Prostate gland (tissue), 2 donors: ENCODE measurements around the gene B9D2. TPM values are rescaled to one million over a fixed set of nuclear protein-coding genes. Genes with fewer than 3 reads are reported as not detected.

Experiments
- DNase-seq: peaks from one replicate; pipeline ENCODE4 v3.0.0-alpha.2; 2019; ENCODE audit warnings: low spot score
- H3K27ac ChIP-seq, 2 donors: fragments of 200-600 bp; sonication (generic); 2 replicates each; pipeline ENCODE4 v1.5.1; 2017 to 2019
- H3K27me3 ChIP-seq: fragments of 200-600 bp; sonication (generic); replicated peaks from 2 replicates; pipeline ENCODE4 v1.5.1; 2019; ENCODE audit not compliant: insufficient read depth
- H3K36me3 ChIP-seq, 2 donors: fragments of 200-600 bp; sonication (generic); 1 replicate in 1 of 2; 2 replicates in 1 of 2; pipeline versions ENCODE4 v1.5.1 to v1.8.1; 2017 to 2019
- H3K4me1 ChIP-seq: fragments of 200-600 bp; sonication (generic); replicated peaks from 2 replicates; pipeline ENCODE4 v1.5.1; 2019
- H3K4me3 ChIP-seq, 2 donors: fragments of 200-600 bp; sonication (generic); 2 replicates each; pipeline ENCODE4 v1.5.1; 2017 to 2019
- H3K9me3 ChIP-seq: fragments of 200-600 bp; sonication (generic); 2 replicates; pipeline ENCODE4 v1.5.1; 2017
- POLR2A ChIP-seq: fragments of 450-650 bp; IDR thresholded peaks from one replicate; pipeline ENCODE4 v1.6.1; 2016; ENCODE audit warnings: antibody characterized with exemption, mild to moderate bottlenecking
- POLR2AphosphoS5 ChIP-seq: sonication (generic); formaldehyde crosslinking; IDR thresholded peaks from one replicate; pipeline ENCODE4 v1.6.1; 2017; ENCODE audit warnings: antibody characterized with exemption
- WGBS: methylation state at CpG from one replicate; pipeline ENCODE4 v1.1.5; 2018; 5-methylcytosine and 5-hydroxymethylcytosine counted together
- intact Hi-C: fragments of 100-400 bp; cut with DNase I; formaldehyde crosslinking; loops from one replicate; pipeline ENCODE4 v1.14.2; 2022
- total RNA-seq, 2 donors: library from RNA; depleted of rRNA; stranded (reverse); fragments of >200 nt; gene quantifications; one replicate each; pipeline ENCODE4 v1.1.0, GENCODE V29; 2016
- TF ChIP-seq, protein P1 (sequence below), 4 experiments: fragments of 200-600 bp in 2 of 4; fragments of 450-650 bp in 2 of 4; sonication (generic) in 2 of 4; IDR thresholded peaks; 1 replicate in 3 of 4; 2 replicates in 1 of 4; pipeline ENCODE4 v1.5.1; 2016 to 2019; ENCODE audit warnings: antibody characterized with exemption in 4 of 4, mild to moderate bottlenecking in 2 of 4, moderate library complexity in 2 of 4

B9D2 gene
- total RNA-seq, 2 donors from 2014 or later: 10.7 to 17.1 TPM

DNA sequence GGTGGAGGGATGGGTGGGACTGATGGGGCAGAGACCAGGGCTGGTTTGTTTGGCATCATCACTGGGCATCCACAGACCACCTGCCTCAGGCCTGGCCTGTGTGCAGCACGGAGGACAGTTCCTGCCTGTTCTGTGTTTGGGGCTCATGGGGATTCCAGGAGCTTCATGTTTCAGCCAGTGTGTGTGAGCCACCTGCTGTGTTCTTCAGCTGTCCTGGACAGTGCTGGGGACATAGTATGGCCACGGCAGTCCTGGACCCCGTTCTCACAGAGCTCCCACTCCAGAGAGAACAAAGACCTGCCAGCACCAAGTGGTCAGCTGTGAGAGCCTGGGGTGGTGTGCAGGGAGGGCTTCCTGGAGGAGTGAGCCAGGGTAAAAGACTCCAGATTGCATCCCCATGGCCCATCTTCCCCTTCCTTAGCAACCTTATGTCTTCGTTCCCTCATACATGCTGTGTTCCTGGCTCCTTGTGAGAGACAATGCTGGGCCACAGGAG, 55.9 kb downstream of the B9D2 start:
- TF ChIP-seq POLR2AphosphoS5 (no peak), POLR2A (no peak)
- TF ChIP-seq, protein P1, sequence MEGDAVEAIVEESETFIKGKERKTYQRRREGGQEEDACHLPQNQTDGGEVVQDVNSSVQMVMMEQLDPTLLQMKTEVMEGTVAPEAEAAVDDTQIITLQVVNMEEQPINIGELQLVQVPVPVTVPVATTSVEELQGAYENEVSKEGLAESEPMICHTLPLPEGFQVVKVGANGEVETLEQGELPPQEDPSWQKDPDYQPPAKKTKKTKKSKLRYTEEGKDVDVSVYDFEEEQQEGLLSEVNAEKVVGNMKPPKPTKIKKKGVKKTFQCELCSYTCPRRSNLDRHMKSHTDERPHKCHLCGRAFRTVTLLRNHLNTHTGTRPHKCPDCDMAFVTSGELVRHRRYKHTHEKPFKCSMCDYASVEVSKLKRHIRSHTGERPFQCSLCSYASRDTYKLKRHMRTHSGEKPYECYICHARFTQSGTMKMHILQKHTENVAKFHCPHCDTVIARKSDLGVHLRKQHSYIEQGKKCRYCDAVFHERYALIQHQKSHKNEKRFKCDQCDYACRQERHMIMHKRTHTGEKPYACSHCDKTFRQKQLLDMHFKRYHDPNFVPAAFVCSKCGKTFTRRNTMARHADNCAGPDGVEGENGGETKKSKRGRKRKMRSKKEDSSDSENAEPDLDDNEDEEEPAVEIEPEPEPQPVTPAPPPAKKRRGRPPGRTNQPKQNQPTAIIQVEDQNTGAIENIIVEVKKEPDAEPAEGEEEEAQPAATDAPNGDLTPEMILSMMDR (IDR thresholded peaks at IDR 0.05): no peak
- DNase-seq: no peak
- Histone ChIP-seq H3K27ac (peak overlapping the region; percentile 95 to 96), H3K36me3 (peaks cover 19 to 27% of the 10 kb centered on the region in 2 donors), H3K4me3 (no peak overlapping the region), H3K9me3 (no peaks in the 10 kb centered on the region), H3K27me3 (no peaks in the 10 kb centered on the region), H3K4me1 (peaks cover 14% of the 10 kb centered on the region)
- 39% methylated on average over 4 of the region's 4 CpGs for WGBS
- intact Hi-C loops: loop anchor here (2.0 to 5.0 kb wide), 3 partner anchors 43 to 103 kb away; partner anchors contain the start of genes AXL and HNRNPUL1

DNA sequence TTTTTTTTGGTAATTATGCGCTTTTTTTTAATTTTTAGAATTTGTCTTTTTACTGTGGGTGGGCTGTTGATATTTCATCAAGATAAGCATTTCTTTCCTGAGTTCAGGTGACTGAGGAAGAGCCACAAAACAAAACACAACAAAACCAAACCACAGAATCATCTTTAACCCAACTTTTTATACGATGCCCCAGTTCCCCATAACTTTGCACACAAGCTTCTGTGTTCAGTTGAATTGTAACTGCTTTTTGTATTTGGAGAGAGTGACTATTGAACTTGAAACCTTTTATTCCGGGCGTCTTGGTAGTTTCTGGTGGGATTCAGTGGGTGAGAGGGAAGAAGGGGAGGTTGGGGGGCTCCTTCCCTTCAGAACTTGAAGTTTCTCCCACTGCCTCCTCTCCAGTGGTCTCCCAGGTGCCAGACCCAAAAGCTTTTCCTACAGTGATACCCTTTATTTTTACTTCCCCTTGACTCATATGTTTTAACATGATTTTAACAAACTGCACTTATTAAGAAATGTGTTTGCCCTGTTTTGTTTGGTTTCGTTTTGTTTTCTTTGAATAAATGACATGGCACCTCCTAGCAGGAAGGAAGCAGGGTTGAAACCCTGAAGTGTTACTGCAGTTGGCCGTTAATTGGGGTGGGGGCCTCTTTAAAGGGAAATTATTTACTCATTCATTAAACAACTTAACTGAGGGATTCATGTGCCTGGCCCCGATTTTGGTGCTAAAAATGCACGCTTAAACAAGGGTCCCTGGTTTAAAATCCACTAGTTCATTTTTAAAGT, 56.7 kb downstream of the B9D2 start:
- peak overlapping the region in 1 of 2 donors; percentile 96 for H3K27ac ChIP-seq
- H3K27me3 ChIP-seq: no peaks in the 10 kb centered on the region
- H3K9me3 ChIP-seq: no peaks in the 10 kb centered on the region
- DNase-seq: no peak
- intact Hi-C loops: loop anchor here (5.0 kb wide), 1 partner anchor 90 kb away; the partner anchor contains the start of gene AXL
- H3K36me3 ChIP-seq: peaks cover 19 to 23% of the 10 kb centered on the region in 2 donors
- TF ChIP-seq POLR2AphosphoS5 (no peak), POLR2A (no peak)
- TF ChIP-seq, protein P1 (IDR thresholded peaks at IDR 0.05): no peak
- 56% methylated on average over 8 of the region's 8 CpGs for WGBS
- H3K4me1 ChIP-seq: peaks cover 14% of the 10 kb centered on the region
- H3K4me3 ChIP-seq: no peak overlapping the region

DNA sequence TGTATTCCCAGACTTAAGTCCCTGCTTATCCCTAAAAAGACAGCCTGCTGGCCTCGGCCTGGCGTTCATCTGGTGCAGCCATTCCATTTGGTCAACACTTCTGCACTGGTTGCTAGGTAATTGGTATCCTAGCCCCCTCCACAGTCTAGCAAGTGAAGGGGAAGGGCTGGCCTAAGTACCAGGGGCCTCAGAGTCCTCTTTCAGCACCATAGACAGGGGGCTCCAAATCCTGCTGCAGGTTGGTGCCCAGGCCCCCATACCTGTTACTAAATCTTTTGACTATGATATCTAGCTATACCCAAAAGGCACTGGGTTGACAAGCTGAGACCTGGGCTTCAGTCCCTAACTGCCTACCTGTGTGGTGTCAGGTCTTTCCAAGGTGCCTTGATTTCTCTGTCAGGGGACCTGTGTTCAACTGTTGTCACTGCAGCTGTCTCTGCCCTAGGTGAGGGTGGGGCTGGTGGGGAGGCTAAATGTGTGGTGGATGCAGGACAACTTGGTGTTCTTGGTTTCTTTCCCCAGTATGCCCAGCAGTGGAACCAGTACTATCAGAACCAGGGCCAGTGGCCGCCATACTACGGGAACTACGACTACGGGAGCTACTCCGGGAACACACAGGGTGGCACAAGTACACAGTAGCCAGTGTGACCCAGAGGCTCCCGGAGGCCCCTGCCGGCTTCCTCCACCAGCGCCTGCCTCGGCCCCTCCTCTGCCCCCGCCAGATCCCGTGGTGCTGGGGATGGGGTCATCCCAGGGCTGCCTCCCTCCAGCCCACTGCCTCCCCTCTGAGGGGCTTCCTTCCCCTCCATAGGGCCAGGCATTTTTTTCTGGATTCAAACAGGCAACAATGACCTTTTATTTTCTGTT, 57.8 kb downstream of the B9D2 start:
- no peak overlapping the region for H3K27ac ChIP-seq
- H3K9me3 ChIP-seq: no peaks in the 10 kb centered on the region
- peaks cover 12% of the 10 kb centered on the region for H3K4me1 ChIP-seq
- H3K36me3 ChIP-seq: peaks cover 19 to 23% of the 10 kb centered on the region in 2 donors
- DNase-seq: no peak
- no peak for TF ChIP-seq POLR2AphosphoS5
- TF ChIP-seq POLR2A: no peak
- TF ChIP-seq, protein P1 (IDR thresholded peaks at IDR 0.05): no peak
- intact Hi-C loops: loop anchor here (5.0 kb wide), 1 partner anchor 89 kb away; the partner anchor contains the start of gene AXL
- 74% methylated on average over 13 of the region's 13 CpGs for WGBS
- H3K4me3 ChIP-seq: no peak overlapping the region
- no peaks in the 10 kb centered on the region for H3K27me3 ChIP-seq

GRCh38 chr19:41304706-41305483, 59.1 kb downstream of the B9D2 start:
- Histone ChIP-seq H3K27ac (no peak overlapping the region), H3K9me3 (no peaks in the 10 kb centered on the region), H3K36me3 (peaks cover 19 to 28% of the 10 kb centered on the region in 2 donors), H3K4me1 (peaks cover 7% of the 10 kb centered on the region), H3K4me3 (no peak overlapping the region), H3K27me3 (no peaks in the 10 kb centered on the region)
- TF ChIP-seq POLR2A (no peak), POLR2AphosphoS5 (no peak)
- TF ChIP-seq, protein P1 (IDR thresholded peaks at IDR 0.05): no peak
- DNase-seq: no peak
- intact Hi-C loops: loop anchor here (5.0 kb wide), 1 partner anchor 88 kb away; the partner anchor contains the start of gene AXL
- WGBS: 82% methylated on average over 4 of the region's 4 CpGs
